ENCODE data around the gene ZNF33A. TPM values are rescaled to one million over a fixed set of nuclear protein-coding genes. Genes with fewer than 3 reads are reported as not detected.

ZNF33A gene
- total RNA-seq, 2 donors from 2014 or later, result 45.9 to 50.7 TPM

- peaks cover 36% of the 10 kb centered on the region for H3K9me3 Mint-ChIP-seq
Measured at GRCh38 chr10:38003026-38003425, 7.4 kb upstream of the ZNF33A start.

GRCh38 chr10:38003588-38003987 lies 6.9 kb upstream of the ZNF33A start:
- Mint-ChIP-seq H3K4me3 (no peak overlapping the region), H3K27me3 (ENCODE audit: insufficient read depth) (no peaks in the 10 kb centered on the region), H3K36me3 (ENCODE audit: low read depth) (no peaks in the 10 kb centered on the region), H3K9me3 (peaks cover 40% of the 10 kb centered on the region), H3K4me1 (no peaks in the 10 kb centered on the region), H3K27ac (no peak overlapping the region)
- no peak for DNase-seq
- Histone ChIP-seq H3K4me1 (ENCODE audit: control insufficient read depth, insufficient read depth, low read length) (no peaks in the 10 kb centered on the region), H3K27me3 (ENCODE audit: control insufficient read depth, insufficient read depth, low read length, poor library complexity, severe bottlenecking) (no peaks in the 10 kb centered on the region), H3K27ac (ENCODE audit: low read depth, low read length) (no peak overlapping the region), H3K4me3 (ENCODE audit: low read length) (no peak overlapping the region), H3K36me3 (ENCODE audit: control insufficient read depth, insufficient read depth, low read length) (no peaks in the 10 kb centered on the region), H3K9ac (ENCODE audit: extremely low read depth, low read length, poor library complexity, severe bottlenecking) (no peak overlapping the region), H3K9me3 (ENCODE audit: control insufficient read depth, low read length) (no peaks in the 10 kb centered on the region)
- TF ChIP-seq CTCF (conservative IDR thresholded peaks at IDR 0.05), result no peak
- no CpG with 5 or more reads among the region's 1 CpG for WGBS, 2 experiments (ENCODE audit: insufficient coverage in 1 of 2, insufficient read length in 1 of 2)

More at GRCh38 chr10:38003026-38003425, 7.4 kb upstream of the ZNF33A start:
- WGBS, 2 experiments (ENCODE audit: insufficient coverage in 1 of 2, insufficient read length in 1 of 2), result 88 to 94% methylated on average over 5 to 6 of the region's 6 CpGs
- no peaks in the 10 kb centered on the region for H3K27me3 ChIP-seq (ENCODE audit: control insufficient read depth, insufficient read depth, low read length, poor library complexity, severe bottlenecking)
- H3K4me1 ChIP-seq (ENCODE audit: control insufficient read depth, insufficient read depth, low read length), result no peaks in the 10 kb centered on the region
- no peak overlapping the region for H3K4me3 ChIP-seq (ENCODE audit: low read length)
- no peaks in the 10 kb centered on the region for H3K9me3 ChIP-seq (ENCODE audit: control insufficient read depth, low read length)
- H3K27ac ChIP-seq (ENCODE audit: low read depth, low read length), result no peak overlapping the region
- no peaks in the 10 kb centered on the region for H3K36me3 ChIP-seq (ENCODE audit: control insufficient read depth, insufficient read depth, low read length)
- Mint-ChIP-seq H3K27me3 (ENCODE audit: insufficient read depth) (no peaks in the 10 kb centered on the region), H3K27ac (no peak overlapping the region), H3K4me1 (no peaks in the 10 kb centered on the region), H3K36me3 (ENCODE audit: low read depth) (no peaks in the 10 kb centered on the region), H3K4me3 (no peak overlapping the region)
- H3K9ac ChIP-seq (ENCODE audit: extremely low read depth, low read length, poor library complexity, severe bottlenecking), result no peak overlapping the region
- DNase-seq, result no peak
- no peak for TF ChIP-seq CTCF (conservative IDR thresholded peaks at IDR 0.05)

- H3K27me3 Mint-ChIP-seq (ENCODE audit: insufficient read depth), result no peaks in the 10 kb centered on the region
- Histone ChIP-seq H3K4me1 (ENCODE audit: control insufficient read depth, insufficient read depth, low read length) (peaks cover 3% of the 10 kb centered on the region), H3K9me3 (ENCODE audit: control insufficient read depth, low read length) (no peaks in the 10 kb centered on the region), H3K9ac (ENCODE audit: extremely low read depth, low read length, poor library complexity, severe bottlenecking) (no peak overlapping the region), H3K27ac (ENCODE audit: low read depth, low read length) (no peak overlapping the region), H3K36me3 (ENCODE audit: control insufficient read depth, insufficient read depth, low read length) (peaks cover 9% of the 10 kb centered on the region), H3K27me3 (ENCODE audit: control insufficient read depth, insufficient read depth, low read length, poor library complexity, severe bottlenecking) (no peaks in the 10 kb centered on the region), H3K4me3 (ENCODE audit: low read length) (no peak overlapping the region)
- DNase-seq, result no peak
- peaks cover 5% of the 10 kb centered on the region for H3K36me3 Mint-ChIP-seq (ENCODE audit: low read depth)
- peaks cover 6% of the 10 kb centered on the region for H3K4me1 Mint-ChIP-seq
- peaks cover 30% of the 10 kb centered on the region for H3K9me3 Mint-ChIP-seq
- no peak for TF ChIP-seq CTCF (conservative IDR thresholded peaks at IDR 0.05)
- H3K27ac Mint-ChIP-seq, result no peak overlapping the region
- H3K4me3 Mint-ChIP-seq, result no peak overlapping the region
Measured at GRCh38 chr10:38007551-38007950, 2.9 kb upstream of the ZNF33A start.
